ENCODE results near the gene G6PC2. TPM values are rescaled to one million over a fixed set of nuclear protein-coding genes. Genes with fewer than 3 reads are reported as not detected.

Gene G6PC2
- total RNA-seq, 6 donors from 2014 or later: not detected

GRCh38 chr2:168894101-168894500 lies 7.0 kb upstream of the G6PC2 start:
- H3K27me3 ChIP-seq: no peaks in the 10 kb centered on the region
- WGBS, 2 donors: 87 to 90% methylated on average over 1 of the region's 1 CpG
- H3K4me1 ChIP-seq: peaks cover 0 to 12% (median 5%) of the 10 kb centered on the region in 4 donors
- H3K9me3 ChIP-seq: no peaks in the 10 kb centered on the region
- no peaks in the 10 kb centered on the region for H3K36me3 ChIP-seq
- DNase-seq: no peak
- no peak overlapping the region for H3K4me3 ChIP-seq
- TF ChIP-seq POLR2AphosphoS5 (IDR thresholded peaks at IDR 0.05) (no peak), EP300 (IDR thresholded peaks at IDR 0.05) (no peak), CTCF (IDR thresholded peaks at IDR 0.05) (no peak), POLR2A (IDR thresholded peaks at IDR 0.05) (no peak)
- H3K27ac ChIP-seq: no peak overlapping the region
- ATAC-seq (ENCODE audit: low FRiP score in 2 of 2): no peak

- H3K36me3 ChIP-seq: no peaks in the 10 kb centered on the region
Observed at GRCh38 chr2:168894720-168895119, 6.4 kb upstream of the G6PC2 start.

GRCh38 chr2:168895771-168896170 lies 5.3 kb upstream of the G6PC2 start:
- Histone ChIP-seq H3K27ac (no peak overlapping the region), H3K4me3 (no peak overlapping the region), H3K4me1 (peaks cover 0 to 1% (median 0%) of the 10 kb centered on the region in 4 donors), H3K9me3 (no peaks in the 10 kb centered on the region), H3K27me3 (no peaks in the 10 kb centered on the region), H3K36me3 (no peaks in the 10 kb centered on the region)
- ATAC-seq (ENCODE audit: low FRiP score in 2 of 2): no peak
- DNase-seq: no peak
- no peak for TF ChIP-seq POLR2AphosphoS5 (IDR thresholded peaks at IDR 0.05)

More at GRCh38 chr2:168894720-168895119, 6.4 kb upstream of the G6PC2 start:
- DNase-seq (no peak), ATAC-seq (ENCODE audit: low FRiP score in 2 of 2) (no peak)
- TF ChIP-seq POLR2AphosphoS5 (IDR thresholded peaks at IDR 0.05) (no peak), CTCF (IDR thresholded peaks at IDR 0.05) (no peak), POLR2A (IDR thresholded peaks at IDR 0.05) (no peak), EP300 (IDR thresholded peaks at IDR 0.05) (no peak)
- Histone ChIP-seq H3K27ac (no peak overlapping the region), H3K27me3 (no peaks in the 10 kb centered on the region), H3K4me1 (peaks cover 0 to 12% (median 3%) of the 10 kb centered on the region in 4 donors), H3K4me3 (no peak overlapping the region), H3K9me3 (no peaks in the 10 kb centered on the region)

- DNase-seq: no peak
- no peak for TF ChIP-seq CTCF (IDR thresholded peaks at IDR 0.05)
- no peak for TF ChIP-seq EP300 (IDR thresholded peaks at IDR 0.05)
- no peak for TF ChIP-seq POLR2A (IDR thresholded peaks at IDR 0.05)
- TF ChIP-seq POLR2AphosphoS5 (IDR thresholded peaks at IDR 0.05): no peak
- H3K27ac ChIP-seq: no peak overlapping the region
Observed at GRCh38 chr2:168896783-168897182, 4.3 kb upstream of the G6PC2 start.

GRCh38 chr2:168897449-168897848 lies 3.6 kb upstream of the G6PC2 start:
- Histone ChIP-seq H3K9me3 (no peaks in the 10 kb centered on the region), H3K4me1 (no peaks in the 10 kb centered on the region), H3K4me3 (no peak overlapping the region), H3K27ac (no peak overlapping the region), H3K36me3 (no peaks in the 10 kb centered on the region), H3K27me3 (no peaks in the 10 kb centered on the region)
- ATAC-seq (ENCODE audit: low FRiP score in 2 of 2) (no peak), DNase-seq (no peak)
- TF ChIP-seq EP300 (IDR thresholded peaks at IDR 0.05): no peak
- TF ChIP-seq POLR2AphosphoS5 (IDR thresholded peaks at IDR 0.05): no peak
- no peak for TF ChIP-seq CTCF (IDR thresholded peaks at IDR 0.05)
- TF ChIP-seq POLR2A (IDR thresholded peaks at IDR 0.05): no peak
- WGBS, 2 donors: 85 to 90% methylated on average over 1 of the region's 1 CpG

More at GRCh38 chr2:168896783-168897182, 4.3 kb upstream of the G6PC2 start:
- Histone ChIP-seq H3K4me3 (no peak overlapping the region), H3K9me3 (no peaks in the 10 kb centered on the region), H3K27me3 (no peaks in the 10 kb centered on the region), H3K36me3 (no peaks in the 10 kb centered on the region), H3K4me1 (no peaks in the 10 kb centered on the region)
- no peak for ATAC-seq (ENCODE audit: low FRiP score in 2 of 2)
- whole genome bisulfite sequencing, 2 donors: 74 to 80% methylated on average over 4 of the region's 4 CpGs

All from upper lobe of left lung (tissue), 6 donors.